NCI-H1092 treated with DMSO at 0.1 percent for 48 hours (cell line): ENCODE measurements around the gene BBS1.
"Not testable (repeated sequence)": the region's sequence is repeated elsewhere in the genome, so short reads cannot be mapped to it uniquely, and the experiment has no call there.

ENCODE experiments used
- DNase-seq: peaks from one replicate; lab custom pipeline; 2025; lab: John Stamatoyannopoulos, UW

Gene BBS1

DNA sequence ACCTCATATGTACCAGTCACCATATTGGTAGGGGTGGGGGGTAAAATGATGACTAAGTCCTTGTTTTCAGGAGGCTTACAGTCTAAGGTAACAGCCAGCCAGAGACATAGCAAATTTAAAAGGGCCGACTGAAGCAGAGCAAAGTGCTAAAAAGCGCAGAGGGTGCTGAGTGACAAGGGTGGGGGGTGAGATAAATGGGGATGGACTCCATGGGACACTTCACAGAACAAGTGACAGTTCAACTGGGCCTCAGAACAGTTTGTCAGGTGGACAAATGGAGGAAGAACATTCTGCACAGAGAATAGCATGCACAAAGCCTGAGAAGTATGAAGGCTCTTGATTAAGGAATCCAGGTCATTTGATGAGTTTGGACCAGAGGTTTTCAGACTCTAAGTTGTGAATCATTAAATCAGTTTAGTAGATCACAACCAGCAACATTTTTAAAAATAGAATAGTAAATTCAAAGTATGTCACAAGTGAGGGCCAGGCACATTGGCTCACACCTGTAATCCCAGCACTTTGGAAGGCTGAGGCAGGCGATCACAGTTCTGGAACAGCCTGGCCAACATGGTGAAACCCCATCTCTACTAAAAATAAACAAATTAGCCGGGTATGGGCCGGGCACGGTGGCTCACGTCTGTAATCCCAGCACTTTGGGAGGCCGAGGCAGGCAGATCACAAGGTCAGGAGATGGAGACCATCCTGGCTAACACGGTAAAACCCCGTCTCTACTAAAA is 14.0 kb downstream of the BBS1 start:
- no peak for DNase-seq

- DNase-seq = no peak
Measured at GRCh38 chr11:66529069-66529468, 18.6 kb downstream of the BBS1 start.

DNA sequence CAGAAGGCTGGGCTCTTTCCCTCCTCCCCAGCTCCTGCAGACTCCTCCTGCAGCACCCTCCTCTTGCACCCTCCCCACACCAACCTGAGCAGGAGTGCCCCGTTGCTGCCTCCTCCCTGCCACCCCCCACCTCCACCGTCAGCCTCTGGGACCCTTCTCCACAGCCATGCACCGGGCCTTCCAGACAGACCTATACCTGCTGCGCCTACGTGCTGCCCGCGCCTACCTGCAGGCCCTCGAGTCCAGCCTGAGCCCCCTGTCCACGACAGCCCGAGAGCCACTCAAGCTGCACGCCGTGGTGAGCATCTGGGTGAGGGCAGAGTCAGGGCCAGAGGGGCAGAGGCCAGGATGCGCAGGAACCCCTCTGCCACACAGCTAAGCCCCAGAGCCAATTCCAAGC is 19.2 kb downstream of the BBS1 start:
- DNase-seq = no peak

DNA sequence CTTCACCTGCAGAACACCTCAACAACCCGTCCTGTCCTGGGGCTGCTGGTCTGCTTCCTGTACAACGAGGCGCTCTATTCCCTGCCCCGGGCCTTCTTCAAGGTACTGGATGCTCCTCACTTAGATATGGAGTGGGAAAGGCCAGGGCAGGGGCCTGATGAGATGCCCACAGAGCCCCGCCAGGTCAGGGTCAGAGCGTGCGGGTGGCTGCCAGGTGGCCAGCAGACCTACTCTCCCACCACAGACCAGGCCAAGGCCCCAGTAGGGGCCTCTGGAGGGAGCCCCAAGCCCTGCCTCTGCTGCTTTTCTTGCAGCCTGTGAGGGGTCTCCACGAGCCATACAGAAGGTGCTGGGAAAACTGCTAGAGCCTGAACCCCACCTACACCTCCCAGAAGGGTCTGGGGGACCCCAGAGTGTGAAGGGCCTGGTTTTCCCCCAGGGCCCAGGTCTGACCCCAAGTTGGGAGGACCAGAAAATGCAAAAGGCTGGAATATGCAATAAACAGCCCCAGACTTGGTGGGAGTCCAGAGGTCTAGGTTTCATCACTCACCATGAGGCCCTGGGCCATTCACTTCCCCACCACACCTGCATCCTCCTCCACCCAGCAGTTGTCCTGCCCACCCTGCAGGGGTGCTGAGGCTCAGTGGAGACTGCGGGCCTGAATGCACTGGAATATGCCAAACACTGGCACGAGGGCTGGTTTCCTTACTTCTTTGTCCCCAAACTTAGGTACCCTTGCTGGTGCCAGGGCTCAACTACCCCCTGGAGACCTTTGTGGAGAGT is 20.7 kb downstream of the BBS1 start:
- no peak for DNase-seq

- DNase-seq = no peak
Measured at GRCh38 chr11:66531841-66532240, 21.4 kb downstream of the BBS1 start.

DNA sequence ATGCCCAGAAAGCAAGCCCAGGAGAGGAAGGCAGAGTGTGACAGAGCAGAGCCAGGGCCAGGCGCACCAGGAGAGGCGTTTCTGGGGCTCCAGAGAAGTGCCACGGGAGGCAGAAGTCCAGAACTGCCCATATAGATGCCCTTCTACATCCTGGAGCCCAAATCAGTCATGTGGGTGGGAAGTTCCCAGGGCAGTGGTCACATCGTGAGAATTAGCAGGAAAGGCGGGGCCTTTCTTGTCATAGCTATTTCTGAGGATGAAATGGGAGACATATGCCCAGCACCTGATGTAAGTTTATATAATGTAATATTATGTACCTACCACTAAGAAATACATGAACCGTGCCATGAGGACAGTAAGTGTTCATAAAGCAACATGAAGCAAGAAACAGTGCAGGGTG is 22.3 kb downstream of the BBS1 start:
- DNase-seq = no peak

DNA sequence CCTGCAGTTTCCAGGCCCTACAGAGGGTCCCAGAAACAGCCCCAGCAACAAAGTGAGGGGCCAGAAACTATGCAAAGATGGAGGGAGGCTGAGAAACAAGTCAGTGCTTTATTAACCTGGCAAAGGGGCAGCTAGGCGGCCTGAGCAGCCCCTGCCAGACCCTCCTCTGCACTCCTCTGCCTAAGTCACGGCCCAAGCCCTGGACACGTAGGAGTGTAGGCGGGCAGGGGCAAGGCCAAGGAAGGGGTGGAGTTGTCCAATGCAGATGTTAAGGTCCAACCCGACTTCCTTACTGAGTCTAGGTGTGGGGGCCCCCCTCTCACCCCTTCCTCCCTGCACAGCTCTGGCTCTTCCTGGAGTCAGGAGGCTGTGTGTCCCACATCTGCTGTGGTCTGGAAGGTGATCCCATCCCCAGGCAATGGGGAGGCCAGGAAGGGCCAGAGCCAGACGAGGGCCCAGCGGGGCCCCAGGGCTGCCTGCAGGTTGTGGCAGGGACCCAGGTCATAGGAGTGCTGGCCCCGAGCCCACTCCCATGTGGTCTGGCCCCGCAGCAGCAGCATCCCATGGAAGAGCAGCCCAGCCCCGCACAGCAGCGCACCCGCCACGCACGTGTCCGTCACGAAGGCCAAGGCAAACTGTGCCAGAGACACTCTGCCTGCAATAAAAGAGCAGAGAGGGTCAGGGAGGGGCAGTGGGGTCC is 28.9 kb downstream of the BBS1 start:
- DNase-seq = no peak

- DNase-seq = no peak
Measured at GRCh38 chr11:66539870-66540213, 29.4 kb downstream of the BBS1 start.

DNA sequence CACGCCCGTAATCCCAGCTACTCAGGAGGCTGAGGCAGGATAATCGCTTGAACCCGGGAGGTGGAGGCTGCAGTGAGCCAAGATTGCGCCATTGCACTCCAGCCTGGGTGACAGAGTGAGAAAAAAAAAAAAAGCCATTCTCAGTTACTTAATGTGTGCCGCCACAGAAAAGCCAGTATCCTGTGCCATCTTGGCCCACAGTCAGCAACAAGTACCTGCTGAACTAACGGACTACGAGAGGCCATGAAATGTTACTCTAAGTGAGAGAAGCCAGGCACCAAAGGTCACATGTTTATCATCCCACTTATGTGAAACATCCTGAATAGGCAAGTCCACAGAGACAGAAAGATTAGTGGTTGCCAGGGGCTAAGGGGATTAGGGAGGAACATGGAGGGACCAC is 30.2 kb downstream of the BBS1 start:
- not testable (repeated sequence) for DNase-seq

DNA sequence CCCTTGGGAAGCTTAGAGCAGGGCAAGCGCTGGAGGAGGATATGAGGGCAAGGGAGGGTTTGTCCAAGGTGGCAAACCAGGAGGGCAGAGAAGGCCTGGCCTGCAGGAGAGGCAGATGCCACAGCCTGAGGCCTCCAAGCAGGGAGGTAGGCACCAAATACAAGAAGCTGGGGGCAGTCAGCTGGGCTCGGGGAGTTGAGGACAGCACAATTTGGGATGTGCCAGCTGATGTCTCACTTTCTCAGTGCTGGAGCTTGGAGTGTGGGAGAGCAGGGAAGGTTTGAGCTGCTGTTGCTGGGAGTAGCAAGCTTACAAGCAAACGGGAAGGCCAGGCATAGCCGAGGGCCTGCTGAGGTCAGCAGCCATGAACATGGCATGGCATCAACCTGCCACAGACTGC is 31.5 kb downstream of the BBS1 start:
- no peak for DNase-seq

DNA sequence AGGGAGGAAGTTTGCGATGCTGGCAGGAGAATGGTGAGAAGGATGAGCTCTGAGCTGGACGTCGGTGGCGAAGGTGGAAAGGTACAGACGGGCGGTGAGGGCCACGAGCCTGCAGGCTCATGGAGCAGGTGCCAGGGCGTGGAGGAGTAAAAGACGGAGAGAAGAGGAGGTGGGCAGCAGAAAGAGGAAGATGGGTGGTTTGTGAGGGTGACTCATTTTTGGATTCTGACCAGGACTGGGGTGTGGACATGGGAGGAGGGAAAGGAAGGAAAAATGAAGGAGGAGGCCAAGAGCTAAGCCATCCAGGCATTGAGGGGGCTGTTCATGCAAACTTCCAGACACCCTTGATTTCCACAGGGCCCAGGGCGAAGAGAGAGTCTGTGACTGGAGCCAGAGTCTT is 31.9 kb downstream of the BBS1 start:
- no peak for DNase-seq

DNA sequence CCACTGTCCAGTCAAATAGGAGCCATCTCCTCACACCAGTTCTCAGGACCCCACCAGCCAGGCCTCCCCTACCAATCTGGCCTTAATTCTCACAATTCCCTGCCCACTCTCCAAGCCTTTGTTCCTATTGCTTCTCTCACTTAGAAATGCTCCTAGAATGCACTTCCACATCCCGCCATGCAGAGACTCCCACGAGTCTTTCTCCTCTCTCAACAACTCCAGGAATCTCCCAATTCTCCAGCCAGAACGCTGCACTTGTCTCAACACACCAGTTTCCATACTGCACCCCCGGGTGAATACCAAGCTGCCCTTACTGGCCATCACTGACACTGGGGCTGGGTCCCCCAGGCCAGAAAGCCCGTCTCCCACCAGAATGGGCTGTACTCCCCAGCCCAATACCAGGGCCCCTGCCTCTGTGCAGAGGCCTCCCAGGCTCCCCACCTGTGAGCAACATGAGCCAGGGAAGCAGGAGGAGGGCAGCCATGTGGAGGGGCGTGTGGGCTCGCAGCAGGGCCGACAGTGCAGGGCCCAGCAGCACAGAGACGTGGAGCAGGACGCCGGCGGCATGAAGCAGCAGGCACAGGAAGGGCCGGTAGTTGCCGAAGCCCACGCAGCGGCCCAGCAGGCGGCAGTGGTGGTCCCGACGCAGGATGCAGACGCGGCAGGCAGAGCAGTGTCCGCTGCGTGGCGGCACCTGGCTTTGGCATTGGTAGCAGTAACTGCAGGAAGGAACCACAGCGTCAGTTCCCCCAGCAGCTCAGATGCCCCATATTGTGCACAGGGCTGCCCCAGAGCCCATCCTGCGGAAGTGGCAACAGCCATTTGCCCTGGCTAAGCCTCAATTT is 33.0 kb downstream of the BBS1 start:
- DNase-seq = no peak

DNA sequence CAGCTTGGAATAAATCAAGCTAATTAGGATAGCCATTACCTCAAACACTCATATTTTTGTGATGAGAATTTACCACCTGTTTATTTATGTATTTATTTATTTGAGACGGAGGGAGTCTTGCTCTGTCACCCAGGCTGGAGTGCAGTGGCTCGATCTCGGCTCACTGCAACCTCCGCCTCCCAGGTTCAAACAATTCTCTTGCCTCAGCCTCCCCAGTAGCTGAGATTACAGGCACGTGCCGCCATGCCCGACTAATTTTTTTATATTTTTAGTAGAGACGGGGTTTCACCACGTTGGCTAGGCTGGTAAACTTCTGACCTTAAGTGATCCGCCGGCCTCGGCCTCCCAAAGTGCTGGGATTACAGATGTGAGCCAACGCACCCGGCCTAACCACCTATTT is 34.5 kb downstream of the BBS1 start:
- DNase-seq = not testable (repeated sequence)

GRCh38 chr11:66545701-66546367 is 35.4 kb downstream of the BBS1 start, which contains the start of gene ZDHHC24:
ZDHHC24 (minus strand) TSS chr11:66546048; CDS start chr11:66546003, 45 bp downstream.
- DNase-seq = peak; percentile 96

DNA sequence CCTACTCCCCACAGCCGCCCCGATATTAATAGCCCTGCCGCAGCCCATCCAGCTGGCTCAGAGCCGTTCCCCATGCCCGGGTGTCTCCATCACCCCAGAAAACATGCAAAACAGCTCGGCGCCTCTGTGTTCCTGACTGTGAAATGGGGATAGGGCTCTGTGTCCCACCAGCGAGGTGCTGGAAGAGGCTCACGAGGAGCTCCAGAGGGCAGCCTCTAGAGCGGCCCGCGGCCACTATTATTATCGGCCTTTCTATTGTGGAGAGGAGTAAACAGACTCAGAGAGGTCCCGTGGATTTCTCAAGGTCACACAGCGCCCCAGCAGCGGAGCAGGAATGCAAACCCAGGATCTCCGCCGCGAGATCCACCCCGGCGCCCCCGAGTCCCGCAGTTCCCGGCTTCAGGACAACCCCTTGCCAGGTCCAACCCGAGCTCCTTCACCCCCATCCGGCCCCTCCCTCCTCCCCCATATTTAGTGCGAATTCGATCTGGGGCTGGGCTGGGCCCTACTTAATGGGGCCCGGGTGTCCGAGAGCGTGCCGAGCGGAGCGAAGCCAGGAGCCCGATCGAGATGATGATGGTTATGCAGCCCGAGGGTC is 36.0 kb downstream of the BBS1 start, which contains the start of gene ACTN3:
ACTN3 (plus strand) TSS at position 536 of the 598 bp plus-strand sequence; CDS start at position 571, 35 bp downstream.
- DNase-seq = no peak

- DNase-seq = no peak
Measured at GRCh38 chr11:66546966-66547661, 36.7 kb downstream of the BBS1 start.

DNA sequence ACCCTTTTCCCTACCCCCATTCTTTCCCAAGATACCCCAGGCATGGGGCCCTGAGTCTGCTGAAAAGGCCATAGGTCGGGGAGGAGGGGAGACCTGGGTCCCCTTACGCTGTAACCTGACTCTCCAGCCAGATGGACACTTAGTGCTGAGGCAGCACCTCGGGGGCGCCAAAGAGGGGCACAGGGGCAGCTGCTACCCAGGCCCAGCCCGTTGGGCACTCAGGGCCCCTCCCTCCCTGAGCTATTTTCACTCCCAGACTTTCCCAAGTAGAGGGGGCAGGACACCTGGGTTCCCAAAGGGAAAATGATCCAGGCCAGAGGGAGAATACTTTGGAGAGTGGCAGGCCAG is 37.2 kb downstream of the BBS1 start:
- DNase-seq = no peak

DNA sequence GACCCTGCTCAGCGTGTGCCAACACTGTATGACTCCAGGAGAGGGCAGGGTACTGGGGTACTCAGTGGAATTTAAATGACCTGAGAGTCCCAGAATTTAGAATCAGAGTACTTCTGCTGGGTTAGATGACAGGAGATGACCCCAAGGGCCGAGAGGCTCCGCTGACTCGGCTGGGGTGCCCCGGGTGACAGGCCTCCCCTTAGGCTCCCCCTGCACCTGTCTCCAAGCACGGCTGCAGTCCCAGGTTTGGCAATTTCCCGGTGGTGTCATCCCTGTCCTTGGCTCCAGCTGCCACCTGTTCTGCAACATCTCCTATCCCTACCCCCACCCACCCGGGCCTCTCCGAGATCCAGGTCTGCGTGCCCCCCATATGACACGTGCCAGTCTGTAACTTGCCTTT is 37.6 kb downstream of the BBS1 start:
- no peak for DNase-seq

GRCh38 chr11:66548774-66549630 is 38.6 kb downstream of the BBS1 start:
- DNase-seq = no peak
